ENCODE measurements around the gene PPP1R3G. TPM values are rescaled to one million over a fixed set of nuclear protein-coding genes. Genes with fewer than 3 reads are reported as not detected.

The PPP1R3G gene
- total RNA-seq, 4 donors from 2014 or later, result 0.26 to 6.0 (median 2.8) TPM

- Histone ChIP-seq H3K4me1 (no peaks in the 10 kb centered on the region), H3K9me3 (no peaks in the 10 kb centered on the region), H3K4me3 (no peak overlapping the region), H3K36me3 (no peaks in the 10 kb centered on the region), H3K27ac (no peak overlapping the region), H3K27me3 (no peaks in the 10 kb centered on the region)
- intact Hi-C loops (cut with DNase I; ENCODE audit: low total_unique reads), result no loop called here
- TF ChIP-seq POLR2A (IDR thresholded peaks at IDR 0.05), result no peak
- TF ChIP-seq, protein P1, sequence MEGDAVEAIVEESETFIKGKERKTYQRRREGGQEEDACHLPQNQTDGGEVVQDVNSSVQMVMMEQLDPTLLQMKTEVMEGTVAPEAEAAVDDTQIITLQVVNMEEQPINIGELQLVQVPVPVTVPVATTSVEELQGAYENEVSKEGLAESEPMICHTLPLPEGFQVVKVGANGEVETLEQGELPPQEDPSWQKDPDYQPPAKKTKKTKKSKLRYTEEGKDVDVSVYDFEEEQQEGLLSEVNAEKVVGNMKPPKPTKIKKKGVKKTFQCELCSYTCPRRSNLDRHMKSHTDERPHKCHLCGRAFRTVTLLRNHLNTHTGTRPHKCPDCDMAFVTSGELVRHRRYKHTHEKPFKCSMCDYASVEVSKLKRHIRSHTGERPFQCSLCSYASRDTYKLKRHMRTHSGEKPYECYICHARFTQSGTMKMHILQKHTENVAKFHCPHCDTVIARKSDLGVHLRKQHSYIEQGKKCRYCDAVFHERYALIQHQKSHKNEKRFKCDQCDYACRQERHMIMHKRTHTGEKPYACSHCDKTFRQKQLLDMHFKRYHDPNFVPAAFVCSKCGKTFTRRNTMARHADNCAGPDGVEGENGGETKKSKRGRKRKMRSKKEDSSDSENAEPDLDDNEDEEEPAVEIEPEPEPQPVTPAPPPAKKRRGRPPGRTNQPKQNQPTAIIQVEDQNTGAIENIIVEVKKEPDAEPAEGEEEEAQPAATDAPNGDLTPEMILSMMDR (IDR thresholded peaks at IDR 0.05), result no peak
- no peak for DNase-seq
These were observed 13.9 kb upstream of the PPP1R3G start for GRCh38 chr6:5071216-5071615.

GRCh38 chr6:5072440-5072839, 12.7 kb upstream of the PPP1R3G start:
- no peaks in the 10 kb centered on the region for H3K4me1 ChIP-seq
- intact Hi-C loops (cut with DNase I; ENCODE audit: low total_unique reads), result no loop called here
- no peaks in the 10 kb centered on the region for H3K36me3 ChIP-seq
- H3K27ac ChIP-seq, result no peak overlapping the region
- H3K9me3 ChIP-seq, result no peaks in the 10 kb centered on the region
- no peak overlapping the region for H3K4me3 ChIP-seq
- no peak for DNase-seq
- TF ChIP-seq POLR2A (IDR thresholded peaks at IDR 0.05), result no peak
- TF ChIP-seq, protein P1 (IDR thresholded peaks at IDR 0.05), result no peak
- H3K27me3 ChIP-seq, result no peaks in the 10 kb centered on the region

DNA sequence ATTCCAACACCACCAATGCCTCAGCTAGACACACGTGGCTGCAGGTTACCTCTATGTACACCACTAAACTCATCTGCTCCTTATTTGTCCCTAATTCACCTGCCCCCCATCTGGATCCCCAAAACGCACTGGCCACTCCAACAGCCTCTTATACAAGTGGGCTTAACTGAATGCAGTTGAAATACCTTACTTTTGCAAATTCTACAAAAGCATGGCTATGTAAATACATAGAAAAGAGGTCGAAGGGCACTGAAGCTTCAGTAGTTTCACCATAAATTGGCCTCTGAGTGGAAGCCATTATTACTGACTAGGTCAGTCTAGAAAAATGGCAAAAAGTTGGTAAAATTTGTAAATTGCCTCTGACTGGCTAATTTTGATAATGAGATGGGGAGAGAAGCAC, 11.1 kb upstream of the PPP1R3G start:
- H3K9me3 ChIP-seq, result no peaks in the 10 kb centered on the region
- no peak for TF ChIP-seq POLR2A (IDR thresholded peaks at IDR 0.05)
- TF ChIP-seq, protein P1 (IDR thresholded peaks at IDR 0.05), result no peak
- H3K4me3 ChIP-seq, result no peak overlapping the region
- no peak overlapping the region for H3K27ac ChIP-seq
- no peaks in the 10 kb centered on the region for H3K4me1 ChIP-seq
- intact Hi-C loops (cut with DNase I; ENCODE audit: low total_unique reads), result no loop called here
- no peak for DNase-seq
- H3K27me3 ChIP-seq, result no peaks in the 10 kb centered on the region
- H3K36me3 ChIP-seq, result no peaks in the 10 kb centered on the region

GRCh38 chr6:5076931-5077330, 8.2 kb upstream of the PPP1R3G start:
- H3K36me3 ChIP-seq, result no peaks in the 10 kb centered on the region
- intact Hi-C loops (cut with DNase I; ENCODE audit: low total_unique reads), result no loop called here
- no peaks in the 10 kb centered on the region for H3K9me3 ChIP-seq
- H3K27me3 ChIP-seq, result no peaks in the 10 kb centered on the region
- no peak overlapping the region for H3K27ac ChIP-seq
- no peaks in the 10 kb centered on the region for H3K4me1 ChIP-seq
- TF ChIP-seq, protein P1 (IDR thresholded peaks at IDR 0.05), result no peak
- no peak for TF ChIP-seq POLR2A (IDR thresholded peaks at IDR 0.05)
- DNase-seq, result no peak
- no peak overlapping the region for H3K4me3 ChIP-seq

DNA sequence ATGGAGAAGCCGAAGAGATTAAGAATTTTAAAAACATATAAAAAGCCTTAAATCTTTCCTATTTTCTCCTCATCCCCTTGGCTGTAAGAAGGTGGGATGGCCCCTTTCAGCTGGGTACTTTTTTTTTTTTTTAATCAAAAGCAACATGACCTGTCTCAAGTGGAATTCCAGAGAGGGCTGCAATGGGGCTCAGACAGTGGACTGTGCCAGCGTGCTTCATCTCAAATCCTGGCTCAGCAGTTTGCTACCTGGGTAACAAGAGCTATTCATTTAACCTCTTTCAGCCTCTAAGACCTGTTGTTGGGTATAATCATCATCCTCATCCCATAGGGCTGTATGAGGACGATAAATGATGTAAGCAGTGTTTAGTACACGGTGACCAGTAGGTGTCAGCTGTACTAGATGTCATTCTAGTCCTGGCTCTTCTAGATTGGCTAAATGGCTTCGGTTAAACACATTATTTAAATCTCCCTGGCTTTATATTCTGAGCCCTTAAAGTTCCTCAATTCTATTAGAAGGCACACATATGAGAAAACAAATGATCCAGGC, 6.9 kb upstream of the PPP1R3G start:
- H3K4me3 ChIP-seq, result no peak overlapping the region
- no peak for DNase-seq
- TF ChIP-seq, protein P1 (IDR thresholded peaks at IDR 0.05), result no peak
- TF ChIP-seq POLR2A (IDR thresholded peaks at IDR 0.05), result no peak
- no peaks in the 10 kb centered on the region for H3K9me3 ChIP-seq
- H3K27me3 ChIP-seq, result no peaks in the 10 kb centered on the region
- H3K4me1 ChIP-seq, result no peaks in the 10 kb centered on the region
- intact Hi-C loops (cut with DNase I; ENCODE audit: low total_unique reads), result no loop called here
- H3K36me3 ChIP-seq, result no peaks in the 10 kb centered on the region
- no peak overlapping the region for H3K27ac ChIP-seq
